Activated naive CD4-positive, alpha-beta T cell (primary cell): ENCODE data around the gene ANKRD39.
"Not testable (repeated sequence)": the region's sequence is repeated elsewhere in the genome, so short reads cannot be mapped to it uniquely, and the experiment has no call there.

Source experiments
- DNase-seq, 4 experiments: peaks; one replicate each; lab custom pipeline; 2025; lab: John Stamatoyannopoulos, UW

Gene ANKRD39, protein sequence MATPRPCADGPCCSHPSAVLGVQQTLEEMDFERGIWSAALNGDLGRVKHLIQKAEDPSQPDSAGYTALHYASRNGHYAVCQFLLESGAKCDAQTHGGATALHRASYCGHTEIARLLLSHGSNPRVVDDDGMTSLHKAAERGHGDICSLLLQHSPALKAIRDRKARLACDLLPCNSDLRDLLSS

DNA sequence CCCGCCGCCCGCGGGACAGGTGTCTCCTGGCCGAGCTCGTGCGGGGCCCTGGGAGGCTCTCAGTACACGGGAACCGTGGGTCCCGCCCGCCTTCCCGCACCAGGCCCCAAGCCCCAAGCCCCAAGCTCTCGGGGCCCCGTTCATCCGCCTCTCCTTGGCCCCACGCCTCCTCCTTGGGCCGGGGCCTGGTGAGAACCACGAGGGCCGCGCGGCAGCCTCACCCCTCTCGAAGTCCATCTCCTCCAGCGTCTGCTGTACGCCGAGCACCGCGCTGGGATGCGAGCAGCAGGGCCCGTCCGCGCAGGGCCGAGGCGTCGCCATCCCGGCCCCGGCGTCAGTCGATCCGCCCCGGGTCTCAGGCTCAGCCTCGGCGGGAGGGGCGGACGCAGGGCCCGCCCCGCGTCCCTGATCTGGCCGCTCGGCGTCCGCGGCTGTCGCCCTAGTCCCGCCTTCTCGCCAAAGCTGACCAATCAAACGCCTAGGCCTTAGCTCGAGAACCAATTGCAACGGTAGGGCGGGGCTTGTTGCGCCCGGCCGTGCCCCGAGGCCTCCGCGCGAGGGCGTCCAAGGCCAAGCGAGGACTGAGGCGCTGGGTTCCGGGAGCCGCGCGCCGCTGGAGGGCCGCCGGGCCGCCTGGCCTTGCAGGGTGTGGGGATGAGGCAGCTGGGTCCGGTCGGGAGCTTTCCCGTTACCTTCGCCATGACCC is at the start of gene ANKRD39:
TSS of gene ANKRD39 (minus strand) at position 350 of the 706 bp plus-strand sequence. CDS start at position 321, 29 bp downstream.
- DNase-seq, result peak; percentile 91 to 97 (median 92)

DNA sequence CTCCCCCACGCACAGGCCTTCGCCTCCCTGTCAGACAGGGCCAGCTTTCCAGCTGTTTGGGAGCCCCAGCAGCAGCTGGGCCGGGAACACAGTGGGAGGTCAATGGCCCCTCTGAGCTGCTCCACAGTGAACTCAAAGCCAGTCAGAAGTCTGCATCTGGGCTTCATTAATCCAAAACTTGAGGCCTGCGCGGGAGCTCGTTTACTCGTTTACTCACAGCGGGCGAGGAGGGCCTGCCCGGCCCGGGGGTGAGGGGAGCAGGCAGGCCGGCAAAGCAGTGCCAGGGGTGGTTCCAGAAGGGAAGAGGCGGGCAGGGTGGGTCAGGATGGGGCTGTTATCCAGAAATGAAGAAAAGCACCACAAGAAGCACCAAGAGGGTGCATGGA is 48.9 kb upstream of the ANKRD39 start:
- no peak for DNase-seq

DNA sequence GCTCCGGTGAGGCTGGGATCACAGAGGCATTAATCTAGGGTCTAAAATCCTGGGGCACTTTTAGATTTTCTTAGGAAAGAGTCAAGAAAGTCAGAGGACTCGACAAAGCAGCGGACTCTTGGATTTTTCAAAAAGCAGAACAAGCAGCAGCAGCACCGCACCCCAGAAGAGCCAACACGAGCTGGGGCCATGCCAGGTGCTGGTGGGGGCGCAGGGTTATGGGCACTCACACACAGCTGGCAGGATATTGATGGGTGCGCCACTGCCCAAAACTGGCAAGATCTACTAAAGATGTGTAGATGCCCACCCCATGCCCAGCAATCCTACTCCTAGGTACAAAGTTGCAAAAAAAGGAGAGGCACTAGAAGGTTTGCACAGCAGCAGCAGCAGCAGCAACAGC is 46.0 kb upstream of the ANKRD39 start:
- no peak for DNase-seq

DNA sequence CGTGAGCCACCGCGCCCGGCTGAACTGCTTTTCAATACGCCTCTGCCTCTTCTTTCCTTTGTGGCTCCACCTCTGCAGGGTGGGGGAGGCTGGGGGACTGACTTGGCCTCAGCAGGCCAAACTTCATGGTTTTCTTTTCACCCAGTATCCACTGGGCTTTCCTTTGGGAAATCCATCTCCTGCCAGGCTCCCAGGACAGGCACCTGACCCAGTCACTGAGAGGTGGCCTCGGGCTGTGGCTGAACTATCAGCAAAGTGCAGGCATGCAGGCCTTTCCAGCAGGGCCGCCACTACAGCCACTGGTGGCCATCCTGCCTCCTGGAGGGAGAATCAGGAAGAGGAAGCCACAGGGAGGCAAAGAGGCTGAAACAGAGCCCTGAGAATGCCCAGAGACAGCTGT is 45.5 kb upstream of the ANKRD39 start:
- no peak for DNase-seq

DNA sequence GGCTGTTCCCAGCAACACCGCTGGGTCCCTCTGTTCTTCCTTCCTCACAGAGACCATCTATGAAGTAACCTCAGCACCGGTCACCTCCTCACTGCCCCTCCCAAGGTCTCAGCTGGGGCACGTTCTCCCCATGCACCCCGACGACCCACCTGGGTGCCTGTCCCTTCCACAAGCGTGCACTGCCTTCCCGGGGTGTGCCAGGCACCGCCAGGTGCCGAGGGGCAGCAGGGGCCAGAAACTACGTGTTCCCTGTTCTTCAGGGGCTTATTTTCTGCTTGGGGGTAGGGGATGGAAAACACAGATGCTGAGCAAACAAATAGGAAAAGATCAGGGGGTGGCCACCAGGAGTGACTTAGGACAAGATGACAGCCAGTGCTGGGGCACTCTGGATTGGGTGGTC is 42.4 kb upstream of the ANKRD39 start:
- no peak for DNase-seq

DNA sequence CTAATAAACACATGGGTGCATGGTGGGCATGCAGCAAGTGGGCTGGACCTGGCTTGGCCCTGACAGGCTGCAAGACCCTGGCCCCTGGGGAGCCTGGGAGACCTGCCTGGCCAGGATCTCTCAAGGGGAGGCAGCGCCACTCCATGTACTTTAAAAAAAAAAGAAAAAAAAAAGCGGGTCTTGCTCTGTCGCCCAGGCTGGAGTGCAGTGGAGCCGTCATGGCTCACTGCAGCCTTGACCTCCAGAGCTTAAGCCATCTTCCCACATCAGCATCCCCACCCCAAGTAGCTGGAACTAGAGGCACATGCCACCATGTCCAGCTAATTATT is 41.6 kb upstream of the ANKRD39 start:
- DNase-seq, result no peak

DNA sequence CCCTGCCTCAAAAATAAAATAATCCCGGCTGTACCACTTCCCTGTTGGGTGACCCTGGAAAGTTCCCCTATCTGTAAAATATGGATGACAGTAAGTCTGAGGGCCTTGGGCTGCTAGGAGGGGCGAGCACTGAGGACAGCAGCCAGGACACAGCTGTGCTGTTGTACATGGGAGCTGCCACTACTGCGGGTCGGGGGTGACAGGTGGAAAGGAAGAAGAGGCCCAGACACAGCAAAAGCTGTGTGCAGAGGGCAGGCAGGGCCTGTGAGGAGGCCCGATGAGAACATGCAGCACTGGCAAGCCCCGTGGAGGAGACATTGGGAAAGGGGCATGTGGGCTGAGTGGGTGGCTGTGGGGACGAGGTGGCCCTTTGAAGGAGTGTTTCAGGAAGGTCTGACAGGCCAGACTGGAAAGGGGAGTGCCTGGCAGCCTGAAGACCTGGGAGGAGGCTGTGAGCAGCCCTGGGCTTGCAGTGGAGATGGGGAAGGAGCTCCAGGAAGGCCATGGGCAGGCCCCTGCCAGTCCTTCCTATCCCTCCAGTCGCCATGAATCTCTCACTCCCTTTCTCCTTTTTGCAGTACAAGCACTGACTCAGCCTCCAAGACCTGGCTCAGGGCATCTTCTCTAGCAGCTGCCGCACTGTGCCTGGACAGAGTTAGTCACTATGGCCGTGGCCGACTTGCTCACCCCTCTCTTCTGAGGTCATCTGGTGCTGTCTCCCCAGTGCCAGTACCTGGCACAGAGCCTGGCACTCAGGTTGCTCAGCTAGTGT is 41.0 kb upstream of the ANKRD39 start:
- no peak for DNase-seq

DNA sequence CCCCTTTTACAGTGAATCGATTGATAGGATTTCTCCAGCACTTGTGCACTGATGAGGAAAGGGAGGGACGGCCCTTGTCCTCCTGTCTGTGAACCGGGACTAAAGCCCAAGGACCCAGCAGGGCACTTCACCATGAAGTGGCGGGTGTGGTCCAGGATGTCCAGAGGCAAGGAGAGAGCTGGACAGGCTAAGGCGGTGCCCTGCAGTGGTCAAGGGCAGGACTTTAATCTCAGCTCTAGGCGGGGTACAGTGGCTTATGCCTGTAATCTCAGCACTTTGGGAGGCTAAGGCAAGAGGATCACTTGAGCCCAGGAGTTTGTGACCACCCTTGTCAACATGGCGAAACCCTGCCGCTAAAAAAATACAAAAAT is 40.3 kb upstream of the ANKRD39 start:
- no peak for DNase-seq

DNA sequence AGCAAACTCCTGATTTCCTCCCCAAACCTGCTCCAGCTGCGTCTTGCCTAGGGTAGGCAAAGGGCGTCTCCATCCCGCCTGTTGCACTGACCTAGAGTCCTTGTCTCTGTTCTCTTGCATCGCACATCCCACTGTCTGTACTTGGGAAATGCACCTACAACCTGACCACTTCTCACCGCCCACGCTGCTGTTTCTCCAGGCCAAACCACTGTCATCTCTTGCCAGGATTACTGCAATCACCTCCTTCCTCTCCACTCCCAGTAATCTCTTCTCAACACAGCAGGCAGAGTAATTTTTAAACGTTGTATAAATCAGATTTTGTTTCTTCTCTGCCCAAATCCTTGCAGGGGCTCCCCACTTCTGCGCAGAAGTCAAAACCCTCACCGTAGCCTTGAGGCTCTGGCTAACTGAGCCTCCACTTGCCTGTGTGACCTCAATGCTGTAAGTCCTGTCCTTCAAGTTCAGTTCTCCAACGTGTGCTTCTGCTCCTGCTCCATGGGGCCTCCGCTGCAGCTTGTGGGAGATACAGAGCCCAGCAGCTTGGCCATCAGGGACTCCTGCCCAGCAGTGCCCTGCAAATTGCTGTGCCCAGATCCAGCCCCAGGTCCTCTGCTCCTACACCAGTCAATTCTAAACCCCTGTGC is 39.8 kb upstream of the ANKRD39 start:
- no peak for DNase-seq

DNA sequence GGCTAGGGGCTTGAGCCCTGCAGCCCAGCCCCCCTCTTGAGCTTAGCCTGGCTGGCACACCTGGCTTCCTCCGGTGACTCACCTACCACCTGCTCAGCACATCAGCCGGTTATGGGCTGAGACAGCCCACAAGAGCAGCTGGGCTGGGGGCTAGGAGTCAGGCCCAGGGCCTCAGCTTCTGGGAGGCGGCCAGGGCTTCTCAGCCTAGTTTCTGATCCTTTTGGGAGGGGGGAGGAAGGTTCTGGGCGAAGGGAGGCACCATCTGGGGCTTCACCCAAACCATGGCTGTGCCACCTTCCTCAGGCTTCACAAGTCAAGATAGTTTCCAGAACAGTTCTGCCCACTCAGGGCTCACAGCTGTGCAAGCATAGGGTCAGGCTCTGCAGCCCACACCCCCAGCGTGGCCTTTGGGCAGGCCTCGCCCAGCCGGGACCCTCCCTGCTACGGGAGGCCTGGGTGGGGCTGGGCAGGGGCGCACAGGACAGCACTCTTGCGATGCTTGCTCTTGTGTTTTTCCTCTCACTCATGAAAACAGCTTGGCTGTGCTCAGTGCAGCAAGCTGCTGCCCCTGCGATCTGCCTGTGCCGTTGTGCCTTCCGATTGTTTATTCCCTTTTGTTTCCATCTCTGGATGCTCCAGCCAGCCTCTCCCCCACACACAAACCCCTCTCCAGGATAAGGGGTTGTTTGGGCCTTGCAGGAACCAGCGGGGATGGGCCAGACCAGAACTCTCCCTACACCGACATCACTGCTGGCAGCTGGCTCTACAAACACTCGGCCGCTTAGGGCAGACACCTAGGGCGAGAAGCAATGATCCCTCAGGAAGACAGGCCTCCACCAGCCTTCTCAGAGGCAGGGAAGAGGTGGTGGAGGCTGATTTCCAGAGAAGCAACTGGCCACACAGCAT is 38.2 kb upstream of the ANKRD39 start:
- peak in 2 of 4 experiments; percentile 6 to 28 for DNase-seq

DNA sequence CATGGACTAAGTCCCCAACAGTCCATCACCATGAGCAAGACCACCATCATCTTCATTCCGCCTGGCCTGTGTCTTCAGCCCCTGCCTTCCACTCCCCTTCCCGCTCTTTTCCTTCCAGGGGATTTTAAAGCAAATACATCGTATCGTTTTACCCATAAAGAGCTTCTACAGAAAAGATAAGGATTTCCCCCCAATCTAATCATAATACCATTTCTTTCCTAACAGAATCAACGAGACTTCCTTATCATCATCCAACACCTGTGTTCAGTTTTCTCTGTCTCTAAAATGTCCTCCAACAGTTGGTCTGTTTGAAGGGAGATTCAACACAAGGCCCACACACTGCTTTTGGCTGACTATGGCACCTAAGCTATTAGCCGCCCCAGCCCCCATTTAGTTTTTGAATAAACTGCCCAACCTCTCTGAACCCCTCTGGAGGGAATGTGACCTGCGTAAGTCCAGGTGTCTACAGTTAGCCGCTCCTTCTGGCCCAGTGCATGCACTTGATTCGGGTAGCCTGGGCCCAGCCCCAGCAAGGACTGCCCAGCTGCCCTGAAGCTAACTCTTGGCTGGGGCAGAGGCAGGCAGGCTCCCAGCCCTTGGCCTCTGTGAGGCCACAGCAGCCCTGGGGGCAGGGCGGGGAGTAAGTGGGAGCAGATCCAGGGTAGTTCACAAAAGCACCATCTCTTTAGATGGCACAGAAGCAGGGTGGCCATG is 37.4 kb upstream of the ANKRD39 start:
- no peak for DNase-seq

DNA sequence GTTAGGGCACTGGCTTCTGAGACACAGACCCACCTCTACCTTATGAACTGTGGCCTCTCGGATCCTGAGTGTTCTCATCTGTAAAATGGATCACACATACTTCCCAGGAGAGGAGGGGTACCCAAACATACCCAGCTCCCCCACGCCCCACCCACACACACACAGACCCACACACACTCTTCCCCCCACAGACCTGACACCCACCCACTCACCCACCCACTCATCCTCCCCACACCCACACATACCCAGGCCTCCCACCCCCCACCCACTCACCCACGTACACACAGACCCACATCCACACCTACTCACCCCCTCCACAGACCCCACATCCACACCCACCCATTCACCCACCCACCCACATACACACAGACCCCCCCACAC is 36.3 kb upstream of the ANKRD39 start:
- no peak for DNase-seq

DNA sequence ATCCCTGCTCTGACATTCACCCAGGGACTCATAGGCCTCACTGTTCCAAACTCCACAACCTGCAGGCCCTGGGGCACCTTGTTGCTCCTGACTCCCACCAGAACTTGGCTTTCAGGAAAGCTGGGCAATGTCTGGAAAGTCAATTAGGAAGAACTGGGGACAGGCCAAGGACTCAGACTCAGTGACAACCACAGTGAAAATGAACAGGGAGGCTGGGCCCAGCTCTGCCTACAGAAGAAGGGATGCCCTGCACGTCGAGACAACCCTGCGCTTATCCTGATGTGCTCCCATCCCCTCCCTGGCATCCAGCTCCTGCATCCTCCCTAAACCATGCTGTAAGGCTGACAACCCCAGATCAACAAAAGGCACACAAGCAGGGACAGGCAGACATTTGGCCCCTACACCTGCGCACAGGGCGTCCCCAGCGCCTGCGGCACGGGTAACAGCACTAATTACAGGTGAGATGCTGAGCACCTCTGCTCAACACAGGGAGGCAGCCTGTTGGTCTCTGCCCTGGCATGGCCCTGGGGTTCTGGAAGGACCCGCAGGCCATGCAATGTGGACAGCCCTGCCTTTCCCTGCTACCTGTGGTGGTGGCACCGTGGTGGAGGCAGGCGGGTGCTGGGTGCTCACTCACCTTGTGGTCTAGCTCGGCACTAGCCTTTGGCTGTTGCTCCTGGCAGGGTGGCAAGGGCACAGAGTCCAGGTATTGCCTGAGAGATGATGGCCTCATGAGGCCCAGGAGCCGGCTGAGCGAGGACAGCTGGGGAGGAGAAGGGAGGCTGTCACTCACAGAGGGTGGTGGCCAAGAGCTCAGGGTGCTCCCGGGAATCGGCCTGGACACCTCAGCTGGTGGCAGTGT is 35.7 kb upstream of the ANKRD39 start:
- no peak for DNase-seq

DNA sequence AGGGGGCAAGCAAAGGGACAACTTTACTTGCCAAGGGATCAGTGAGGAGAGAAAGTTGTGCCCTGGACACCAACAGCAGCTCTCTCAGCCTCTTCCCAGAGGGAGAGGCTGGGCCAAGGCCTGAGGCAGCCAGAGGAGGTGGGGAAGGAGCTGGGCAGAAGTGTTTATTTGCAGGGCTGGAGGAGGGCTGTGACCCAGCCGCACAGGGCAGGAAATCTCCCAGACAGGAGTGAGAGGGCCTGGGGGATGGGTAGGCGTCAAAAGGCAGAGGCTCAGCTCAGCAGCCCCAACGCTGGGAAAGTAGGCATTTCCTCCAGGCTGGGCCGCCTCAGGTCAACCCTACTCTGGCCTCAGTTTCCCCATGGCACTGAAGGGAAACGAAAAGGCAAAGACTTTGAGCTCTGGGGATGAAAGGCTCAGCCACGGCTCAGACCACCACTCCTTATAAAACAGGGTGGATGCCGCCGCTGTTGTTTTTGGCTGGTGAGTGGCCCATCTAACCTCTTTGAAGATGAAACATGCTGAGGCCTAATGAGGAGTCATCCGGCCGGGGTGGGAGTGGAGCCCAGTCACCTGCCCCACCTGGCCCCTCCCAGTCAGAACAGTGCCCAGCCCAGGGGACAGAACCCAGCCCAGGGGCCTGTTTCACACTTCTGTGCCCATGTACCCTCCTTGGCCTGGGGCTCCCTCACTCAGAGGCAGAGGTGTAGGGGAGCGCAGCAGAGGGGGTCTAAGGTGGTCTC is 33.9 kb upstream of the ANKRD39 start:
- DNase-seq, result peak in 2 of 4 experiments; percentile 20 to 42

DNA sequence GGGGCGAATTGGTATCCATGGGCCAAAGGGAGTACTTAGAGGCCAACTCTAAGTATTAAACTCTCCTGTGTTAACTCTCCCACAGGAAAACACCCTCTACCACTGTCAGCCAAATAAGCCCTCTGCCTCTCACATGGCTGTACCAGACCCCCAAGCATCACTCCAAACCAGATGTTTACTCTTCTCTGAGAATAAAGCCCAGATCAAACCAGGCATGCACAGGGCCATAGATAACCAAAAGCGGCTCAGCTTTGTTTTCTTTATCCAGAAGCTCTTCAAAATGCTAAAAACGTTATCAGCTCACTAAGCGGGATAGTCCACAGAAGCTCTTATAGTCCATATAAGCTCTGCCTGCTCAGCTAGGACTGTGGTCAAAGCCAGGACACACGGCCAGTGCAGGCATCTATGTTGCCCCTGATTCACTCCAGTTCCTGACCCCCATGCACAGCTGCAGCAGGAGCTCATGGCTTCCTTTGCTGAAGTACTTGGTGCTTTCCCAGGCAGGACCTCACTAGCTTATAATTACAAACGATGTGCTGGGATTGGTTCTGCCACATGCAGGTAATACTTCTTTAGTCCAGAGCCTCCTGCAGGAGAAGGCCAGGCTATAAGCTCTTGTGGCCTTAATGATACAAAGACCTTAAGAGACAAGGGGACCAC is 33.0 kb upstream of the ANKRD39 start:
- no peak for DNase-seq

DNA sequence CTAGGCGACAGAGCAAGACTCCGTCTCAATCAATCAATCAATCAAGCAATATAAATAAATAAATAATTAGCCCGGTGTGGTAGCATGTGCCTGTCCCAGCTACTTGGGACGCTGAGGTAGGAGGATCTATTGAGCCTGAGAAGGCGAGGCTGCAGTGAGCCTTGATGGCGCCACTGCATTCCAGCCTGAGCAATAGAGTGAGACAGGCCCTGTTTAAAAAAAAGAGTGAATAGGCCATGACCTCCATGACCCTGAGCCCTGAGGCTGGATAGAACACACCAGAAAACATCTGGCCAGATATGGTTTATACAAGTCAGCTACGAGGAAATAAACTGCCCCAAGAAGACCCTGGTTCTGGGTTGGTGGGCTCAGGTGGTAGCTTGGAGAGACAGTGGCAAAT is 32.4 kb upstream of the ANKRD39 start:
- DNase-seq, result no peak

DNA sequence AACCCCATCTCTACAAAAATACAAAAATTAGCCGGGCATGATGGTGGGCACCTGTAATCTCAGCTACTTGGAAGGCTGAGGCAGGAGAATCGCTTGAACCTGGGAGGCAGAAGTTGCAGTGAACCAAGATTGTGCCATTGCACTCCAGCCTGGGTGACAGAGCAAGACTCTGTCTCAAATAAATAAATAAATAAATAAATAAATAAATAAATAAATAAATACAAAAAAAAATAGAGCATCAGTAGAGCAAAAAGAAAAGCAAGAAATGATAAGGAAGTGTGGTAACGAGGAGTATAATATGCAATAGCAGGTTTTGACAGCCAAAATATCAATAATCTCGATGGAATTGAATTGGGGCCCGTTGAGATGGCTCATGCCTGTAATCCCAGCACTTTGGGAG is 31.7 kb upstream of the ANKRD39 start:
- DNase-seq, result not testable (repeated sequence)

DNA sequence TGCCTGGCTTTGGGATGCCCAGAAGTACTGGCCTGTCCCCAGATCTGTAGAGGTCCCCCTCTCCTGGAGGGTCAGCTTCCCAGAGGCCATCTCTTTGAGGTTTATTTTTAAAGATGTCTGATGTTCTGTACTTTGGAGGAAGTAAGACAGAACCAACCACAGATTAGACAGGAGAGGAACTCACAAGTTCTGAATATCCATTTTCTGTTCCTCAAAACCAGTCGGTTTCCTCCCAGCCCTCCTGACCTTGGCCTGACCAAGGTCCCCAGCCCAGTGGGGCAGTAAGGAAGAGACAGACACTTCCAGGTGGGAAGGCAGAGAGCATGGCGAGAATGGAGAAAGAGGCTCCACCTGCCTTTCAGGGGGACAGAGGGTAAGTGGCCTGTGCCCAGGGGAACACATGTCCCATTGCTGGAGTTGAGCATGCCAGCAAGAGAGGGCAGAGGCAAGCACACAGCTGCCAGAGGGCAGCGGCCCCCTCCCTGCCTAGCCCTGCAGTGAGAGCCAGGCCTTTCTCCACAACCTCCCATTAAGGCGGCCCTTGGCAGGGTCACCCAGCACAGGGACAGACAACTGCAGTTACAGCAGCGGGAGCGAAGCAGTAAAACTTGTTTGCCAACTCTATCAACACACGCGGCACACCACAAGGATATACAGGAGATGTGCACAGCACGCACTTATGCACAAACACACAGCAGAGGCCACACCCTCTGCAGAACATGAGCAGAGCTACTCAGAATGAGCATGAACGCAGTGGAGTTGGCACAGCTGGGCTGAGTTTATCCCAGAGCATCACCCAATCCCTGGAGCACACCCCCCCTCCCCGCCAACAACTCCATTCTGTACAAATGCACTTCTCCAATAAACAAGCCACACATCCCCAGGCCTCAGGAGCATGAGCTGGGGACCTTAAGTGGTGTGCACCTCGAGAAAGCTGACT is 30.5 kb upstream of the ANKRD39 start:
- no peak for DNase-seq
